Gastrocnemius medialis (tissue), 4 donors: Measurements from ENCODE around the gene MAPK8.

Experiments
- CTCF ChIP-seq, 5 experiments: fragments of 450-650 bp in 3 of 5; fragments of 200-600 bp in 2 of 5; sonication (generic) in 2 of 5; IDR thresholded peaks in 4 of 5; conservative IDR thresholded peaks in 1 of 5; 1 replicate in 4 of 5; 2 replicates in 1 of 5; pipeline ENCODE4 v1.5.1; 2016 to 2019; ENCODE audit warnings: antibody characterized with exemption in 5 of 5, mild to moderate bottlenecking in 3 of 5, moderate library complexity in 3 of 5
- POLR2A ChIP-seq, 2 donors: fragments of 450-650 bp; IDR thresholded peaks; one replicate each; pipeline ENCODE4 v1.6.1; 2017; ENCODE audit warnings: antibody characterized with exemption in 2 of 2, mild to moderate bottlenecking in 2 of 2, moderate library complexity in 2 of 2

GRCh38 chr10:48453451-48454301 lies 147.2 kb downstream of the MAPK8 start:
- TF ChIP-seq CTCF (IDR thresholded peaks at IDR 0.05 in 4 of 5, conservative IDR thresholded peaks at IDR 0.05 in 1 of 5) (no peak), POLR2A (IDR thresholded peaks at IDR 0.05) (no peak)
